NB4 (cell line): ENCODE measurements around the gene NCBP2.

Experiments
- DNase-seq: peaks from one replicate; pipeline ENCODE4 v3.0.0; 2010; ENCODE audit warnings: low read depth
- H3K4me3 ChIP-seq: one replicate; pipeline ENCODE4 v1.5.1; 2011; ENCODE audit warnings: mild to moderate bottlenecking, low read depth, low read length, moderate library complexity
- MYC ChIP-seq: IDR thresholded peaks from 2 replicates; pipeline ENCODE4 v1.6.1; 2011; ENCODE audit warnings: low read depth, low read length
- POLR2A ChIP-seq: IDR thresholded peaks from 2 replicates; pipeline ENCODE4 v1.6.1; 2011; ENCODE audit warnings: mild to moderate bottlenecking; ENCODE audit not compliant: insufficient read length; ENCODE audit errors: extremely low read depth
- TF ChIP-seq, protein P1 (sequence below): IDR thresholded peaks from 2 replicates; pipeline ENCODE4 v1.6.1; 2011; ENCODE audit warnings: low read depth, low read length
- TF ChIP-seq, protein P2 (sequence below): IDR thresholded peaks from one replicate; pipeline ENCODE4 v1.5.1; 2012; ENCODE audit warnings: low read depth, low read length

Gene NCBP2

DNA sequence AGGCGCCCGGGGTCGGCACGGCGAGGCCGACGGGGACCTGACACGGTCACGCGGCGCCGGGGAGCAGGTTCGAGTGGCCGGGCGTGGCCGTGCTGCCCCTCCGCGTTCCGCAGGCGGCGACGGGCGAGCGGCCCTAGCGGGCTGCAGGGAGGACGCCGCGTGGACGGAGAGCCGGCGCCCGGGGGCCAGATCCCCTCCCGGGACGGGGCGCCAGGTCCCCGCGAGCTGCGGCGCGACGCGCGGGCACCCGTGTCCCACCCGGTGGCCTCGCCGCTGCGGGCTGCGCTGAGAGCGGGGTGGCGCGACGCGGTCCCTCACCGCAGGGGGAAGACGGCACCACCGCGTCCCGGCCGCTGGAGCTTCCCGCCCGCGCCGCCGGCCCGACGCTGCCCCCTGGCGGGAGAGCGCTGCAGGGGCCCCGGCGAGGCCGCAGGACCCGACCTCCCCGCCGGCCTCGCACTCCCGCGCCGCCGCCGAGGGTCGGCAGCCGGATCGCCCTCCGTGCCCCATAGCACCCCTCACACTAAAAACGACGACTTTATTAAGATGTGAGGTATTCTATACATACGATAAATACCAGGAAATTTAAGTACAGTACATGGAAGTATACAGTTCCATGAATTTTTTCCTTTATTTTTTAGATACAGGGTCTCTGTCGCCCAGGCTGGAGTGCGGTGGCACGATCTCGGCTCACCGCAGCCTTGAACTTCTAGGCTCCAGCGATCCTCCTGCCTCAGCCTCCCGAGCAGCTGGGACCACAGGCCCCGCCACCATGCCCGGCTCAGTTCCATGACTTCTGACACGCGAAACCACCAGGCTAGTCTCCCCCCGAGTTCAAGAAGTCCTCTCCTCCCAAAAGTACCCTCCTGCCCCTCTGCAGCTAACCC lies 27.6 kb upstream of the NCBP2 start:
- TF ChIP-seq, protein P1, sequence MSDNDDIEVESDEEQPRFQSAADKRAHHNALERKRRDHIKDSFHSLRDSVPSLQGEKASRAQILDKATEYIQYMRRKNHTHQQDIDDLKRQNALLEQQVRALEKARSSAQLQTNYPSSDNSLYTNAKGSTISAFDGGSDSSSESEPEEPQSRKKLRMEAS: peak; percentile 60
- TF ChIP-seq, protein P2, sequence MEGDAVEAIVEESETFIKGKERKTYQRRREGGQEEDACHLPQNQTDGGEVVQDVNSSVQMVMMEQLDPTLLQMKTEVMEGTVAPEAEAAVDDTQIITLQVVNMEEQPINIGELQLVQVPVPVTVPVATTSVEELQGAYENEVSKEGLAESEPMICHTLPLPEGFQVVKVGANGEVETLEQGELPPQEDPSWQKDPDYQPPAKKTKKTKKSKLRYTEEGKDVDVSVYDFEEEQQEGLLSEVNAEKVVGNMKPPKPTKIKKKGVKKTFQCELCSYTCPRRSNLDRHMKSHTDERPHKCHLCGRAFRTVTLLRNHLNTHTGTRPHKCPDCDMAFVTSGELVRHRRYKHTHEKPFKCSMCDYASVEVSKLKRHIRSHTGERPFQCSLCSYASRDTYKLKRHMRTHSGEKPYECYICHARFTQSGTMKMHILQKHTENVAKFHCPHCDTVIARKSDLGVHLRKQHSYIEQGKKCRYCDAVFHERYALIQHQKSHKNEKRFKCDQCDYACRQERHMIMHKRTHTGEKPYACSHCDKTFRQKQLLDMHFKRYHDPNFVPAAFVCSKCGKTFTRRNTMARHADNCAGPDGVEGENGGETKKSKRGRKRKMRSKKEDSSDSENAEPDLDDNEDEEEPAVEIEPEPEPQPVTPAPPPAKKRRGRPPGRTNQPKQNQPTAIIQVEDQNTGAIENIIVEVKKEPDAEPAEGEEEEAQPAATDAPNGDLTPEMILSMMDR: no peak
- peak; percentile 62 for TF ChIP-seq POLR2A
- TF ChIP-seq MYC: peak; percentile 76
- peak overlapping the region; percentile 38 for H3K4me3 ChIP-seq
- DNase-seq: peak; percentile 80

DNA sequence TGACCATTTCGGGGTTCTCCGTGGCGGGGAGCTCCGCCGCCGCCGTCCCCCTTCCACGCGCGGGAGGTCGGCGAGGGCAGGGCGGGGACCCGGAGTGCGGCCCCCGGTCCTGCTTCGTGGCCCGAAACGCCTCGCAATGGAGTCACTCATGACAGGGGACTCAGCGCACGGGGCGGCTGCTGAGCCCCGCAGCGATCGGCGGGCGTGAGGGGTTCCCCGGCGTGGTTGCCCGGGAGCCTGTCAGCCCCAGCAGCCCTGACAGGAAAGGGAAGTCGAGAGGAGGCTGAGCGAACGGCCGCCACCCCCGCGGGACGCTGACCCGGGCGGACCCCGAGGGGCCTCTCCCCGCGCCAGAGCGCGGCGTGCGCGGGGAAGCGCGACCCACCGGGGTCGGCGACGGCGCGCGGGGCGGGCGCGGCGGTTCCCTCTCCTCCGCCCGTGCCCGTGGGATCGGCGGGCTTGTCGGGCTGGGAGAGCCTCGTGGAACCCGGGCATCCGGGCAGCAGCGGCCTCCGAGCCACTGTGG lies 26.9 kb upstream of the NCBP2 start:
- H3K4me3 ChIP-seq: peak overlapping the region; percentile 38
- DNase-seq: peak; percentile 78
- no peak for TF ChIP-seq POLR2A
- TF ChIP-seq, protein P1: peak; percentile 46; the same call in 1 of the 2 replicates
- TF ChIP-seq, protein P2: no peak

DNA sequence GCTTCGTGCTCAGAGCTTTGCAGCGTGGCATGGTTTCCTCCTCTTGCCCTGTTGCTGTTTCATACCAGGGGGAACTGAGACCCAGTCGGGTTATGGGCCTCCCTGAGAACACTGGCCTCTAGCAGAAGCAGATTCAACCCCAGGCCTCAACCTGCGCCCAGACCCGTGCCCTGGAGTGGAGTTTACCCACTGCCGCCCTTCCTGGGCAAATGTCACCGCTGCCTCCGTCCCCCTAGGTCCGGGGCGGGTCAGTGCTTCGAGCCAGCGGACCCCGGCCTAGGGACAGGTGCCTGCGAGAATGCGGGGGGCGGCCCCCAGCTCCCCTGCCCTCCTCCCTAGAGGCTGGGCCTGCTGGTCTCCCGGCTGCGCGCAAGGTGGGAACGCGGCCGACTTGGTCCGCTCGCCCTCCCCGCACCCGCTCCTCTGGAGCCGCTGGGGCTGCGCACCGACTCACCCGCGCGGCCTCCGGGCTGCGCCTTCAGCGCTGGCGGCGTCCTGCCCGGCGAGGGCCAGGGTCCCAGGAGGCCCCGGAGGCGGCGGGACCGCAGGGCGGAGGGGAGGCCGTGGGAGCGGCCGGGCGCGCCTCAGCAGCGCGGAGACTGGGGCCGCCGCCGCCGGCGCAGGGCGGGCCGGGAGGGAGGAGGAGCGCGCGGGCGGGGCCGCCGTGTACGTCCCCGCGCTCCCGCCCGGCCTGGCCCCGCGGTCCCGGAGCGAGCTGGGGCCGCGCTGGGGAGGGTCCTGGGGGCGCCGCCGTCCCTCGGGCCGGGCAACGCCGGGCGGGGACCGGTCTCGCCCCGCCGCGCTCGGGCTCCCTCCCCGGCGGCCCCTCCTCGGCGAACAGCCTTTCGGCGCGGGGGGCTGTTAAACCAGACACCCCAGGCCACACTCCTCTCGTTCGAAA lies 26.2 kb upstream of the NCBP2 start, which contains the start of gene PIGZ:
Gene PIGZ (minus strand): TSS at position 601 of the 901 bp plus-strand sequence. CDS start 16,802 bp downstream, outside the sequence.
- peak; percentile 77 for DNase-seq
- TF ChIP-seq, protein P2: no peak
- TF ChIP-seq MYC (peak; percentile 17; the same call in 1 of the 2 replicates), POLR2A (no peak)
- TF ChIP-seq, protein P1: no peak
- peak within 1 kb of the TSS; percentile 38 for H3K4me3 ChIP-seq

DNA sequence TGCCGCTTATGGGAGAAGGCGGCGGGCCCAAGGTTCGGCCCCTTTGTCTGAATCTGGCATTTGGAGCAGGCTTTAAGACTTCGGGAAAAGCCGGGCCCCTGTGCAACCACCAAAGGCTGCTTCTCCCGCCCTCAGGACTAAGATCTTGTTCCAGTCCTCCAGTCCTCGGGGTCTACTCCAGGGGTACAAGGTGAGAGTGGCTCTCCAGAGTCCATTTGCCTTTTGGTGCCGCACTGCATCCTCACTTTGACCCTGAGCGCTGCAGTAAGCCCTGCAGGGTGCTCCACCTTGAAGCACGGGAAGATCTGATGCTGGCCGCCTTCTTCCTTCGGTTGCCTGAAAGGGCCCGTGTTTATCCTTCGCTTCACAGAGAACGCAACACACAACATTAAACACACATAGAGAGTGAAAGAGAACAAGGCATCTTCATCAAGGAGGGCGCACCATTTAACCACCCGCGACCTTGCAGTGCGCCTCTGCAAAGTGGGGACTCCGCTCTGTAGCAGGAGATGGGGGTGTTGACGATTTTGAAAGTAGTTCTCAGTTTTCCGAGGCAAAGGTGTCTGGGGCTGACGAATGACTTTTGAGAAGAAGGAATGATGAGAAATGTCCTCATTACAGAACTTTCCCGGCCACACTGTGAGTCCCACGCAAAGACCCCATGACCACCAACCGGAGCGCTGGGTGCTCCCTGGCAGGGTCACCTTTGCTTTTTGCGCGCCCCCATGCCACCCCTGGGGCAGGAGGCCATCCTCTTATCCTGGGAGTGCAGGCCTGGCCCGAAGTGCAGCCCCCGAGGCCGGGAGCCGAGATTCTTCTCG lies 25.3 kb upstream of the NCBP2 start:
- no peak for DNase-seq
- H3K4me3 ChIP-seq: no peak overlapping the region
- TF ChIP-seq, protein P1: no peak
- TF ChIP-seq POLR2A (no peak), MYC (no peak)
- TF ChIP-seq, protein P2: no peak
